Neutrophil (primary cell): ENCODE data around the gene CKLF.
A peak's percentile ranks its signal among the peaks of the same experiment; 100 is the strongest.

ENCODE experiments used
- H3K27ac ChIP-seq: fragments of 200-600 bp; sonication (generic); 2 replicates; pipeline ENCODE4 v1.5.1; 2016; ENCODE audit warnings: mild to moderate bottlenecking, moderate library complexity
- H3K27me3 ChIP-seq: fragments of 200-600 bp; sonication (generic); 2 replicates; pipeline ENCODE4 v1.6.0; 2016; ENCODE audit warnings: mild to moderate bottlenecking
- H3K36me3 ChIP-seq: fragments of 200-600 bp; sonication (generic); 2 replicates; pipeline ENCODE4 v1.5.1; 2017
- H3K4me1 ChIP-seq, 2 experiments: fragments of 200-600 bp in 1 of 2; sonication (generic) in 1 of 2; 1 replicate in 1 of 2; 2 replicates in 1 of 2; pipeline versions ENCODE4 v1.5.1 to v1.6.1; 2013 to 2016; ENCODE audit warnings: low read depth in 1 of 2, low read length in 1 of 2, mild to moderate bottlenecking in 1 of 2, moderate library complexity in 1 of 2; ENCODE audit not compliant: control insufficient read depth in 1 of 2, insufficient read depth in 1 of 2
- H3K4me3 ChIP-seq, 2 experiments: fragments of 200-600 bp in 1 of 2; sonication (generic) in 1 of 2; 1 replicate in 1 of 2; 2 replicates in 1 of 2; pipeline ENCODE4 v1.5.1; 2013 to 2016; ENCODE audit warnings: low read depth in 1 of 2, low read length in 1 of 2, mild to moderate bottlenecking in 1 of 2, moderate library complexity in 1 of 2
- H3K9me3 ChIP-seq: fragments of 200-600 bp; sonication (generic); 2 replicates; pipeline ENCODE4 v1.5.1; 2016
- TF ChIP-seq, protein P1 (sequence below): fragments of 200-600 bp; sonication (generic); IDR thresholded peaks from 2 replicates; pipeline ENCODE4 v1.5.1; 2016; ENCODE audit warnings: antibody characterized with exemption

Gene CKLF

DNA sequence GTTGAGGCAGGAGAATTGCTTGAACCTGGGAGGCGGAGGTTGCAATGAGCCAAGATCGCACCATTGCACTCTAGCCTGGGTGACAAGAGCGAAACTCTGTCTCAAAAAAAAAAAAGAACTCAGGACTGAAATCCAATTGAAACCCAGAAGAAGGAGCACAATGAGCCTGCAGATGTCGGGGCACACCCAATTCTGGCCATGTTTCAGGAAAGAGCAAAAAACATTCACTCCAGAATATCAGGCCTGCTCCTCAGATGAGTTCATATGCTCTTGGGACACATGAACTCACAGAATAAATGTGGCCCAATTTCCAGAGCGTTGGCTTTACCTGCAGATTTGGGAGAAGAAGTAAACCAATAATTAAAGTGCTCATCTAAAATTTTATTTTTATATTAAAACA is 23.9 kb downstream of the CKLF start:
- TF ChIP-seq, protein P1, sequence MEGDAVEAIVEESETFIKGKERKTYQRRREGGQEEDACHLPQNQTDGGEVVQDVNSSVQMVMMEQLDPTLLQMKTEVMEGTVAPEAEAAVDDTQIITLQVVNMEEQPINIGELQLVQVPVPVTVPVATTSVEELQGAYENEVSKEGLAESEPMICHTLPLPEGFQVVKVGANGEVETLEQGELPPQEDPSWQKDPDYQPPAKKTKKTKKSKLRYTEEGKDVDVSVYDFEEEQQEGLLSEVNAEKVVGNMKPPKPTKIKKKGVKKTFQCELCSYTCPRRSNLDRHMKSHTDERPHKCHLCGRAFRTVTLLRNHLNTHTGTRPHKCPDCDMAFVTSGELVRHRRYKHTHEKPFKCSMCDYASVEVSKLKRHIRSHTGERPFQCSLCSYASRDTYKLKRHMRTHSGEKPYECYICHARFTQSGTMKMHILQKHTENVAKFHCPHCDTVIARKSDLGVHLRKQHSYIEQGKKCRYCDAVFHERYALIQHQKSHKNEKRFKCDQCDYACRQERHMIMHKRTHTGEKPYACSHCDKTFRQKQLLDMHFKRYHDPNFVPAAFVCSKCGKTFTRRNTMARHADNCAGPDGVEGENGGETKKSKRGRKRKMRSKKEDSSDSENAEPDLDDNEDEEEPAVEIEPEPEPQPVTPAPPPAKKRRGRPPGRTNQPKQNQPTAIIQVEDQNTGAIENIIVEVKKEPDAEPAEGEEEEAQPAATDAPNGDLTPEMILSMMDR: no peak
- Histone ChIP-seq H3K27me3 (peaks cover 48% of the 10 kb centered on the region), H3K36me3 (peaks cover 14% of the 10 kb centered on the region), H3K4me3 (no peak overlapping the region), H3K4me1 (peaks cover 10 to 17% of the 10 kb centered on the region in 2 experiments), H3K27ac (no peak overlapping the region), H3K9me3 (no peaks in the 10 kb centered on the region)

DNA sequence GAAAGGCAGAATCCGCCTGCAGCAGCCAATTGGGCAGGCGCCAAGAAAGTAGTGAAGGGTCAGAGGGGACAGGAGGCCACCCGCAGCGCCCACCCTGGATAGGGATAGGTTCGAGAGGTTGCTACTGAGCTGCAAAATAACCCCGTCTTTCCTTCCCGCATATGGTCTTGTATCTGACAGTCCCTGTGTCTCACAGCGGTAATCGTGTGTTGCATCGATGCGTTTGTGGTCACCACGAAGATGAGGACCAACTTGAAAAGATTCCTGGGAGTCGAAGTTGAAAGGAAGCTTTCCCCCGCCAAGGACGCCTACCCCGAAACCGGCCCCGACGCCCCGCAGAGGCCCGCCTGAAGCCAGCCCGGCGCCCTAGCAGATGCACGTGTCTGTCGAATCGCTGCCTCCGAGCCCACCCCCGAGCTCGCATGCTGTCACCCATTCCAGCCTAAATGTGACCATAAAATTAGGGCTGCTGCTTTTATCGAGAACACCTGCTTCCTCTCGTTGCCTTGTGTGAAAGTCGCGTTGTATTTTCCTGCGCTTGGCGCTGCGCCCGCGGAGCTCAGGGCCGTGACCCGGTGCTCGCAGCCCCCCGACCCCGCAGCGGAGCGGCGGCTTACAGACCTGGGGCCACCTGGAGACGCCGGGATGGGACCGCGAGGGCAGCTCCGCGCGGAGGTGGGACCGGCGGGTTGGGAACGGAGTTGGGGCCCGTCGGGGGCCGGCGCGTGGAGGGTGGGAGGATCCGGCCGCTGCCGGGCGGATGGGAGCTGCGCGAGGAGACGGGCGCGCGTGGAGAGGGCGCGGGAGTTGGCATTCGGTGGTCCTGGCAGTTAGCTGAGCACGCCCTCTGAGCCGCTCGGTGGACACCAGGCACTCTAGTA is 26.5 kb downstream of the CKLF start, which contains the start of gene CMTM2:
Gene CMTM2, plus strand, starts transcription at position 813 of the 881 bp plus-strand sequence. CDS start 145 bp downstream, outside the sequence.
- Histone ChIP-seq H3K36me3 (peaks cover 4% of the 10 kb centered on the region), H3K4me3 (peak within 1 kb of the TSS; percentile 26 to 61), H3K27me3 (peaks cover 50% of the 10 kb centered on the region), H3K27ac (no peak within 1 kb of the TSS), H3K9me3 (no peaks in the 10 kb centered on the region), H3K4me1 (peaks cover 10 to 16% of the 10 kb centered on the region in 2 experiments)
- TF ChIP-seq, protein P1: no peak

- peaks cover 50% of the 10 kb centered on the region for H3K27me3 ChIP-seq
- TF ChIP-seq, protein P1: no peak
- no peaks in the 10 kb centered on the region for H3K36me3 ChIP-seq
- no peaks in the 10 kb centered on the region for H3K9me3 ChIP-seq
- H3K27ac ChIP-seq: no peak overlapping the region
- no peak overlapping the region for H3K4me3 ChIP-seq
- H3K4me1 ChIP-seq: peaks cover 24 to 34% of the 10 kb centered on the region in 2 experiments
These were observed 28.3 kb downstream of the CKLF start for GRCh38 chr16:66580605-66581209.

DNA sequence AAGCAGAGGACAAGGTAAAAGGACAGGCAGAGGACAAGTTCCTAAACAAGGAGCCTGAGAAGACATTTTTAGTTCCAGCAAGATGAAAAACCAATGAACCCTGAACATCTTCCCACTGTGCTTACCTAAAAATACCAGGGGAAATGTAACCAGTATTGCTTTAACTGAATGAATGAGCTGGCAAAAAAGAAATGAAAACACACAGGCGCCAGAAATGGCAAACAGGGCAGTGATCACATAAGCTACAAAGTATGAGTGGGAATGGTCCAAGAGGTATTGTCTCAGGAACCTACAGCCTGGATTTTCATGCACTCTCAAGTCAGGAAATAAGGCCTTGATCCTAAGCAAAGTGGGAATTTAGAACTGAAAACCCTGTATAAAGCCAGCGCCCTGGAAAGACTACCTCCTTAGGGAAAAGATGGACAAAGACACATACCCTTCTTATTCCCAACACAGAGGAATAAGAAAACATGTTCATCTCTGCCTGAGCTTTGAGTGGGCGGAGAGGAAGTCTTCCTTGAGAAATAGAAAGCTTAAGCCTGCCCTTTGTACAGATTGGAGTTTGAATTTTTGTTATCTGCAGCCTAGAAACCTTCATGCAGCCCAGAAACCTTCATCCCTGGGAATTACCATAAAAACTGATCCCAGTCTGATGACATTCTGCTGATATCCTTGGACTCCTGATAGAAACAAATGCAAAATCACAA is 29.0 kb downstream of the CKLF start:
- H3K27ac ChIP-seq: no peak overlapping the region
- H3K36me3 ChIP-seq: no peaks in the 10 kb centered on the region
- TF ChIP-seq, protein P1: no peak
- no peak overlapping the region for H3K4me3 ChIP-seq
- H3K27me3 ChIP-seq: peaks cover 50% of the 10 kb centered on the region
- peaks cover 31 to 41% of the 10 kb centered on the region in 2 experiments for H3K4me1 ChIP-seq
- no peaks in the 10 kb centered on the region for H3K9me3 ChIP-seq

DNA sequence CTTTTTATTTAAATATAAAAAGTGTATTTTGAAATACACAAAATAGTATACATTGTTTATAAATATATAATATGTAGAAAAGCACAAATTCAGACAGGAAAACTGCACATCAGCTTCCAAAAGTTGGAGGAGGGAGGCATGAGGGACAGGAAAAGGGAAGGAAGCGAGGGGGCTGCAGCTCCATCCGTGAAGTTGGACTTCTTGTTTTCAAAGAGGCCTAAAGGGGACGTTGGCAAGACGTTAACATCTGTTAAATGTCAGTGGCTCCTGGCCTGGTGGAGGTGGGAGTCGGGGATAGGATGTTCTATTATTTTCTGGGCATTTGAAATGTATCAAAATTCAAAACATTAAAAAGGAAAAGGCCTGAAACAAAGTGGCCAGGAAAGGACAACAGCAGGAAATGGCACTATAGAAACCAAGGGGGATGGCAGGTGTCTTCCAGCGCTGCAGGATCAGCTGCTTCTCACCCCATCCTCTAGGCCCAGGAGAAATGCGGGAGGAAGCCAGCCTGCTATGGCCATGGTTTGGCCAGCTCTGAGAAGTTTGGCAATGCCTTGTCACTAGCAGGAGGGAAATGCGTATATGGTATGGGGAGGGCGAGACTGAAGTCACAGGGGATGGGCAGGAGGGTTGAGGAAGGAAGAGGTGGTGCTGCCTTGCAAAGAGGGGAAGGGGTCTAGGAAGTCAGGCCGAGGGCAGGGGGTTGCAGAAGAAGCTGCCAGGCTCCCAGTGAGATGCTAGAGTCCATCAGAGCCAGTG is 33.3 kb downstream of the CKLF start:
- peak overlapping the region; percentile 69 to 79 for H3K4me3 ChIP-seq

More for the DNA sequence above, 33.3 kb downstream of the CKLF start:
- Histone ChIP-seq H3K27ac (peak overlapping the region; percentile 90), H3K36me3 (peaks cover 15% of the 10 kb centered on the region), H3K27me3 (peaks cover 9% of the 10 kb centered on the region), H3K4me1 (peaks cover 54 to 63% of the 10 kb centered on the region in 2 experiments), H3K9me3 (no peaks in the 10 kb centered on the region)
- TF ChIP-seq, protein P1: no peak
